A673 (cell line): Measurements from ENCODE around the gene OARD1. TPM values are rescaled to one million over a fixed set of nuclear protein-coding genes. Genes with fewer than 3 reads are reported as not detected.

Experiments used
- BruUV-seq: library from RNA; stranded (reverse); fragments of 400-500 nt; replicated peaks from 2 replicates; lab custom pipeline; 2021; lab: Mats Ljungman, UMichigan
- CTCF ChIA-PET: fragments of 300-600 bp; sonication (Branson Sonifier 250); formaldehyde crosslinking; loops from one replicate; lab custom pipeline; 2022; ENCODE audit warnings: antibody characterized with exemption; lab: Charles Lee
- POLR2A ChIA-PET: fragments of 300-600 bp; sonication (Branson Sonifier 250); formaldehyde crosslinking; loops from one replicate; lab custom pipeline; 2022; ENCODE audit warnings: antibody characterized with exemption; ENCODE audit not compliant: low non-redundant PET; lab: Charles Lee
- DNase-seq: peaks from one replicate; pipeline ENCODE4 v3.0.0-alpha.2; 2015; ENCODE audit warnings: low spot score
- H3K27ac ChIP-seq: fragments of 200-600 bp; sonication (generic); 2 replicates; pipeline ENCODE4 v1.5.1; 2016; ENCODE audit warnings: mixed run types, low read depth, mild to moderate bottlenecking, mixed read lengths, antibody characterized with exemption, low read length; ENCODE audit not compliant: poor library complexity, severe bottlenecking
- H3K27me3 ChIP-seq: fragments of 200-600 bp; sonication (generic); replicated peaks from 2 replicates; pipeline ENCODE4 v1.6.1; 2017; ENCODE audit warnings: mixed run types, low read depth, mild to moderate bottlenecking, mixed read lengths, antibody characterized with exemption, low read length; ENCODE audit not compliant: insufficient read depth, poor library complexity
- H3K36me3 ChIP-seq: fragments of 200-600 bp; sonication (generic); 2 replicates; pipeline ENCODE4 v1.6.1; 2016; ENCODE audit warnings: mixed run types, mild to moderate bottlenecking, mixed read lengths, antibody characterized with exemption, low read length; ENCODE audit not compliant: insufficient read depth, poor library complexity, severe bottlenecking
- H3K4me1 ChIP-seq: fragments of 200-600 bp; sonication (generic); 2 replicates; pipeline ENCODE4 v1.6.1; 2017; ENCODE audit warnings: mixed run types, mild to moderate bottlenecking, mixed read lengths, antibody characterized with exemption, low read length; ENCODE audit not compliant: insufficient read depth, poor library complexity, severe bottlenecking
- H3K4me3 ChIP-seq: fragments of 200-600 bp; sonication (generic); 2 replicates; pipeline ENCODE4 v1.5.1; 2016; ENCODE audit warnings: low read depth, mixed run types, mild to moderate bottlenecking, mixed read lengths, low read length; ENCODE audit not compliant: poor library complexity, severe bottlenecking
- H3K9me3 ChIP-seq: fragments of 200-600 bp; sonication (generic); 2 replicates; pipeline ENCODE4 v1.6.1; 2016; ENCODE audit warnings: mixed run types, low read depth, mild to moderate bottlenecking, mixed read lengths, antibody characterized with exemption, low read length; ENCODE audit not compliant: poor library complexity, severe bottlenecking
- EZH2 ChIP-seq: fragments of 200-600 bp; sonication (generic); IDR thresholded peaks from 2 replicates; pipeline ENCODE4 v1.6.1; 2017; ENCODE audit warnings: borderline replicate concordance, low read depth, mild to moderate bottlenecking, mixed read lengths, antibody characterized with exemption, low read length; ENCODE audit not compliant: poor library complexity, severe bottlenecking
- intact Hi-C: fragments of 100-400 bp; cut with micrococcal nuclease; formaldehyde crosslinking; loops from one replicate; pipeline ENCODE4 v1.10.0; 2022; ENCODE audit not compliant: unreplicated experiment
- total RNA-seq: library from RNA; stranded (reverse); gene quantifications from 2 replicates; pipeline ENCODE4 v1.2.3, GENCODE V29; 2021
- TF ChIP-seq, protein P1 (sequence below): fragments of 300-800, 200-600 bp; sonication (generic); conservative IDR thresholded peaks from 2 replicates; pipeline ENCODE4 v1.5.1; 2017; ENCODE audit warnings: low read depth, mild to moderate bottlenecking, antibody characterized with exemption, low read length, moderate library complexity, mixed read lengths

OARD1 gene
- total RNA-seq, 1 experiment from 2014 or later = 27.3 TPM

DNA sequence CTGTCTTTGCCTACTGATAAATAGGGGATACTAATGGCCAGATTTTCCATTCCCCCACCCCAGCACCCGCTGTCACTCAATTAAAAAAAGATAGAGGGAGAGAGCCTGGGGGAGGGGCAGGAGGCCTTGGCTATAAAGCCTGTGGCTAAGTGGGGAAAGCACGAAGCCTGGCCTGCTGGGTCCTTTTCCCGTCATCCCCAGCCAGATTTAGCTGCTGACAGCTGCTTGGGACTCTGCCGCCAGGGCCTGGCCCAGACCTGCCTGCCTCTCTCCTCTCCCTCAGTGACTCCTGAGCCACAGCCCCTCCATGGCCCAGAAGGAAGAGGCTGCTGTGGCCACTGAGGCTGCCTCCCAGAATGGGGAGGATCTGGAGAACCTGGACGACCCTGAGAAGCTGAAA is 19.1 kb downstream of the OARD1 start, which contains the start of gene APOBEC2:
Gene APOBEC2 (plus strand): TSS at position 162 of the 400 bp plus-strand sequence. CDS start 146 bp downstream, at position 308.
- Histone ChIP-seq H3K27me3 (no peaks in the 10 kb centered on the region), H3K4me3 (no peak within 1 kb of the TSS), H3K27ac (no peak within 1 kb of the TSS), H3K9me3 (no peaks in the 10 kb centered on the region), H3K4me1 (peaks cover 4% of the 10 kb centered on the region), H3K36me3 (no peaks in the 10 kb centered on the region)
- no peak for TF ChIP-seq EZH2
- TF ChIP-seq, protein P1, sequence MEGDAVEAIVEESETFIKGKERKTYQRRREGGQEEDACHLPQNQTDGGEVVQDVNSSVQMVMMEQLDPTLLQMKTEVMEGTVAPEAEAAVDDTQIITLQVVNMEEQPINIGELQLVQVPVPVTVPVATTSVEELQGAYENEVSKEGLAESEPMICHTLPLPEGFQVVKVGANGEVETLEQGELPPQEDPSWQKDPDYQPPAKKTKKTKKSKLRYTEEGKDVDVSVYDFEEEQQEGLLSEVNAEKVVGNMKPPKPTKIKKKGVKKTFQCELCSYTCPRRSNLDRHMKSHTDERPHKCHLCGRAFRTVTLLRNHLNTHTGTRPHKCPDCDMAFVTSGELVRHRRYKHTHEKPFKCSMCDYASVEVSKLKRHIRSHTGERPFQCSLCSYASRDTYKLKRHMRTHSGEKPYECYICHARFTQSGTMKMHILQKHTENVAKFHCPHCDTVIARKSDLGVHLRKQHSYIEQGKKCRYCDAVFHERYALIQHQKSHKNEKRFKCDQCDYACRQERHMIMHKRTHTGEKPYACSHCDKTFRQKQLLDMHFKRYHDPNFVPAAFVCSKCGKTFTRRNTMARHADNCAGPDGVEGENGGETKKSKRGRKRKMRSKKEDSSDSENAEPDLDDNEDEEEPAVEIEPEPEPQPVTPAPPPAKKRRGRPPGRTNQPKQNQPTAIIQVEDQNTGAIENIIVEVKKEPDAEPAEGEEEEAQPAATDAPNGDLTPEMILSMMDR = no peak
- POLR2A ChIA-PET = no interaction called here
- no peak for DNase-seq
- BruUV-seq = no TSS peak
- intact Hi-C loops = no loop called here
- CTCF ChIA-PET = no interaction called here

DNA sequence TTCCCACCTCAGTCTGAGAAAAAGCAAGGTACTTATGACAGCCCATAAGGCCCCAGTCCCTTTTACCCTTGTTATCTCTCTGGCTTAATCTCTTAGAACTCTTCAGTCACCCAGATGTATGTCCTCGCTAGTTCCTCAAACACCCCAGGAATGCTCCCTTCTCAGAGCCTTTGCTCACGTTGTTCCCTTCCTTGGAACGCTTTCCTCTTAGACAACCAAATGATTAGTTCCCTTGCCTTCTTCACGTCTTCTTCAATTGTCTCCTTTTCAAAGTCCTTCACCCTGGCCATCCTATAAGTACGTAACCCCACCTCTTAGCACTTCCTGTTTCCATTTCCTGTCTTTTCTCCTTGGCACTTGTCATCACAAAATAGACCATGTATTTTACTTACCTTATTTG is 20.3 kb downstream of the OARD1 start:
- Histone ChIP-seq H3K27me3 (no peaks in the 10 kb centered on the region), H3K36me3 (no peaks in the 10 kb centered on the region), H3K4me1 (peaks cover 4% of the 10 kb centered on the region), H3K9me3 (no peaks in the 10 kb centered on the region), H3K27ac (no peak overlapping the region), H3K4me3 (no peak overlapping the region)
- CTCF ChIA-PET = no interaction called here
- intact Hi-C loops = no loop called here
- TF ChIP-seq EZH2 = no peak
- TF ChIP-seq, protein P1 = no peak
- no TSS peak for BruUV-seq
- DNase-seq = peak; percentile 49
- POLR2A ChIA-PET = no interaction called here

DNA sequence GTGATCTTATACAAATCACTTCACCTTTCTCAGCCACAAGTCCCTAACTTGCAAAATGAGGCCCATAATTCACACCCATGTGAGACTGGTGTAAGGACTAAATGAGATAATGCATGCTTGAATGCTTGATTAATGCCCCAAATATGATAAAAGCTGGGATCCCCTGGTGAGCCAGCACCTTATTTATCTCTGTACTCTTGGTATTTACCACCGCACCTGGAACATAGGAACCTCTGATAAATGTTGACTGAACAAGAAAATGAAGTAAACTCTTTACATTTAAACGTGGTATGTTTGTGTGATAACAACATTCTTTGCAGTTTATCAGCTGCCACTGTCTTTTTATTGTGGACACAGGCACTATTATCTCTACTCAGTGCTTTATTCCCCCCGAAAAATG is 21.6 kb downstream of the OARD1 start:
- TF ChIP-seq, protein P1 = no peak
- DNase-seq = no peak
- no TSS peak for BruUV-seq
- no peaks in the 10 kb centered on the region for H3K9me3 ChIP-seq
- H3K36me3 ChIP-seq = no peaks in the 10 kb centered on the region
- H3K4me3 ChIP-seq = no peak overlapping the region
- no peak overlapping the region for H3K27ac ChIP-seq
- CTCF ChIA-PET = no interaction called here
- H3K4me1 ChIP-seq = peaks cover 4% of the 10 kb centered on the region
- POLR2A ChIA-PET = no interaction called here
- H3K27me3 ChIP-seq = no peaks in the 10 kb centered on the region
- intact Hi-C loops = no loop called here
